C4-2B (cell line): ENCODE measurements around the gene MLKL.

ENCODE experiments used
- H3K27ac ChIP-seq: fragments of 450-650 bp; 2 replicates; pipeline ENCODE4 v1.5.1; 2017
- ZFX ChIP-seq: fragments of 450-650 bp; IDR thresholded peaks from 2 replicates; pipeline ENCODE4 v1.6.1; 2017
- TF ChIP-seq, protein P1 (sequence below): fragments of 450-650 bp; conservative IDR thresholded peaks from 2 replicates; pipeline ENCODE4 v1.5.1; 2017; ENCODE audit warnings: mild to moderate bottlenecking

MLKL gene

DNA sequence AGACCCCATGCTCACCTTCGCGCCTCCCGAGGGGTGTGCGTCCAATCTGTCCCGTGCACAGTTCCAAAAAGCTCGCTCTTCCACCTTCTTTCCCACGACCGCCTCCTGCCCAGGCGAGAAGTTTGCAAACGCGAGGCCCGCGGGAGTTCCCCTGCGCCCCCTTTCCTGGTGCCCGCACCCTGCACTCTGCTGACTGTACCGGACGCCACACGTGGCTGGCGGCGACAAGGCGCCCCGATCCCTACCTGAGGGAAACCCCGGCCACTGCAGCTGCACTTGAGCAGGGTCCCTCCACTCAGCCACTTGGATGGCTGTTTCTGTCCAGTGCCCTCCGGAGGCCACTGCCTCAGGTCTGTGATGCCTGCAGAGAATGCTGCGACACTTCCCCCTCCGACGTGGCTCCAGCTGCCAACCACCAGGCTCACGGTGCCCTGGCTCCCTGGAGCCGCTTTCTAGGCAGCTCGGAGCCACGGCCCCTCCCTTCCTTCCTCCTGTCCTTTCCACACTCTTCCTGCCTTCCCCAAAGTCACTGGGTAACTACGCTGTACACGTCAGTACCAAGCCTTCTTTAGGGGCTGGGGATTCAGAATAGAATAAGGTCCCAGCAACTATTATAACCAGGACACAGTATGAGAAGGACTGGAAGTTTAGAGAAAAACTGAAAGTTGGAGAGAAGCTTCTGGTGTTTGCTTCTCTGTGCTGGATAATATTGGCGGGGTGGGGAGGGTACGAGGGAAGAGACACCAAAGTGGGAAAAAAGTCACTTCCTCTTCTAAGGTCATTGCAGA lies at the start of gene MLKL:
MLKL (minus strand) TSS at position 425 of the 788 bp plus-strand sequence. CDS start 5,105 bp downstream, outside the sequence.
- peak within 1 kb of the TSS; percentile 76 for H3K27ac ChIP-seq

DNA sequence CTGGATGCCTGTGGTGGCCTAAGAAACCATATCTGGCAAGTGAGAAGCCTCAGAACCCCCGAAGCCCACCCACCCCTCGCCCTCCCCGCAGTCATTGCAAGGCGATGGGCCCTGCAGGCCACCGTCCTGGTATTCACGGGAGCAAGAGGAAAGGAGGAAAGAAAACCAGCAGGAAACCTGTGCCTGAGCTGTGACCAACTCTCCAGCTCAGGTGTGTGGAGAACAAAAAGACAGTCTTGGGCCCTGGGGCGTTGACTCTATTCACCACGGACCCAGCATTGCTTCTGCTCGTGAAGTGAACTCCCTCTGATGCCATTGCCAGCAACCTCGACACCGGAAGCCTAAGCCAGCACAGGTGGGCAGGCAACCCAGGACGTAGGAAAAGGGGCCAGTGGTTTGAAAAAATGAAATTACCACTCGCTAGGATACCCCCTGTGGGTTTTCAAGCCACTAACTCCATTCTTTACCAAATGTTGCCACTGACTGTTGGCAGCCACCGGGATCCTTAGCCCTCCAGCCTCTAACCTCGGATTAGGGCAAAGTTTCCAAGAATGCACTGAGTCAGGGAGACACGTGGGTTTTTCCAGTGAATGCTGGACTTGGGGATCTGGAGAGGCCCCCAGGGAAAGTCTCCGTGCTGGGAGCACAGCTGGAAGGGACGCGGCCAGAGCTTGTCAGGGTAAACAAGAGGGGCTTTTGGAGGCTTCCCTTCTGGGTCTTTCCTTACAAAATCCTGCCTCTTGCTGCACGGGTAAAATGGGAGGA lies 48.8 kb upstream of the MLKL start:
- H3K27ac ChIP-seq = no peak overlapping the region

More for the DNA sequence above, at the start of gene MLKL:
- no peak for TF ChIP-seq ZFX
- TF ChIP-seq, protein P1, sequence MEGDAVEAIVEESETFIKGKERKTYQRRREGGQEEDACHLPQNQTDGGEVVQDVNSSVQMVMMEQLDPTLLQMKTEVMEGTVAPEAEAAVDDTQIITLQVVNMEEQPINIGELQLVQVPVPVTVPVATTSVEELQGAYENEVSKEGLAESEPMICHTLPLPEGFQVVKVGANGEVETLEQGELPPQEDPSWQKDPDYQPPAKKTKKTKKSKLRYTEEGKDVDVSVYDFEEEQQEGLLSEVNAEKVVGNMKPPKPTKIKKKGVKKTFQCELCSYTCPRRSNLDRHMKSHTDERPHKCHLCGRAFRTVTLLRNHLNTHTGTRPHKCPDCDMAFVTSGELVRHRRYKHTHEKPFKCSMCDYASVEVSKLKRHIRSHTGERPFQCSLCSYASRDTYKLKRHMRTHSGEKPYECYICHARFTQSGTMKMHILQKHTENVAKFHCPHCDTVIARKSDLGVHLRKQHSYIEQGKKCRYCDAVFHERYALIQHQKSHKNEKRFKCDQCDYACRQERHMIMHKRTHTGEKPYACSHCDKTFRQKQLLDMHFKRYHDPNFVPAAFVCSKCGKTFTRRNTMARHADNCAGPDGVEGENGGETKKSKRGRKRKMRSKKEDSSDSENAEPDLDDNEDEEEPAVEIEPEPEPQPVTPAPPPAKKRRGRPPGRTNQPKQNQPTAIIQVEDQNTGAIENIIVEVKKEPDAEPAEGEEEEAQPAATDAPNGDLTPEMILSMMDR = no peak; the same call in none of the 2 replicates

DNA sequence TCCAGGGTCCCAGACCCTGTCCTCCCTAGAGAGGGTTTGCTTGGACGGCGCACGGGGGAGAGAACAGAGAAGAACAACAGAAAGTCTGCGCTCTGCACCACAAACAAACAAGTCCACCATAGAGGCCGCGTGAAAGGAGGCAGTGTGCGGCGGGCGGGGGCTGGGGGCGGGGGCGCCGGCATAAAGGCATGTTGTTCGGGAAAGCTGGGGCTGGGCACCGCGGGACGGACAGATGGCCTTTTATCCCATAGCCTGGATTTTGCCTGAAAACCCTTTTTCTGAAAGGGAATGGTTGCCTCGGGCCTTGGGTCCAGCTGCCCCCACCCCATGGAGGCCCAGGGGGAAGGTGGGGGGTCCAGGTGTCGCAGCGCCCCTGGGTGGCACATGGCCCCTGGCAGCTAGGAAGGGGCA lies 48.0 kb upstream of the MLKL start:
- no peak for TF ChIP-seq ZFX
- TF ChIP-seq, protein P1 = no peak

More for the DNA sequence above, 48.8 kb upstream of the MLKL start:
- no peak for TF ChIP-seq ZFX
- TF ChIP-seq, protein P1 = no peak

DNA sequence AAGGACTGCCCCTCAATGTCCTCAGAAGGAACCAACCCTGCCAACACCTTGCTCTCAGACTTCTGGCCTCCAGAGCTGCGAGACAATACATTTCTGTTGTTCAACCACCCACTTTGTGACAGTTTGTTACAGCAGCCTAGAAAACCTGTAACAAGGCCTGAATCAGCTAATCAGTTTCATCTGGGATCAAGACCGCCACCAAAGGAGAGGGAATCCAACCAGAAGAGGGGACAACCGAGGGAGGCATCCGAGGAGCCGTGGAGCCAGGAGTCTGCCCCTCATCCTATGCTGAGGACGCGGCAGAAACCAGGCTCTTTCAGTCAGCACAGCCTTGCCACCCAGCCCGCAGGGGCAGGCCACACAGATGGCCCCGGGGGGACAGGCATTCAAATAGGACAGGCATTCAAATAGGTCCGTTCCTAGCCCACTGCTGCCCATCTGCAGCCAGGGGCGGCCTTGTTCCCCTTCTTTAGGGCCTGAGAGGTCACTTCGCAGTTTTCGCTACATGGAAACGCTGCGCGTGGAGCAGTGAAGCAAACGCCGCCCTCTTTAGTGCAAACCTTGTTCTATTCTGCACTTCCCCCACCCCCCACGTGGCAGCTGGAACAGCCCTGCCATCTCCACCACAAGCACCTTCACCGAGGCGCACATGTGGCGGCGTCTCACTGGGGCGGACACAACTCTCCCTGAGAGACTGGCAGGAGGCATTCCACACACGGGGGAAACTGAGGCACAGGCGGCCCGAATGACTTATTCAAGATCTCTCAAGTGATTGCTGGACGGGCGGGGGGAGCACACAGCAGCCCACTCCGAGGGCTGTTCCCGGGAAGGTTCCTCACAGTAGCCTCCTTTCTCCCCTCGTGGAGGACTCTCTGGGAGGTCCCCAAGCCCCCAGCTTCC lies 47.3 kb upstream of the MLKL start:
- TF ChIP-seq ZFX = no peak
- TF ChIP-seq, protein P1 = no peak
- H3K27ac ChIP-seq = no peak overlapping the region

More for the DNA sequence above, 48.0 kb upstream of the MLKL start:
- no peak overlapping the region for H3K27ac ChIP-seq

DNA sequence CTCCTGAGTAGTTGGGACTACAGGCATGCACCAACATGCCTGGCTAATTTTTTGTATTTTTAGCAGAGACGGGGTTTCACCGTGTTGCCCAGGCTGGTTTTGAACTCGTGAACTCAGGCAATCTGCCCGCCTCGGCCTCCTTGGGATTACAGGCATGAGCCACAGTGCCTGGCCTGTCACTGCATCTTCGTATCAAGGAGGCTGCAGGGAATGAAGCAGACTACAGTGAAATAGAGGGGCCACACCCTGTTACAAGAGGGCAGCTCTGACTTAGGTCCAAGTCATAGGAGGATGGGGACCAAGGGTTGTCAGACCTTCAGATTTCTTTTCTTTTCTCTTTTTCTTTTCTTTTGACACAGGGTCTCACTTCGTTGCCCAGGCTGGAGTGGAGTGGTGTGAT lies 45.3 kb upstream of the MLKL start:
- H3K27ac ChIP-seq = no peak overlapping the region
- TF ChIP-seq, protein P1 = no peak
- no peak for TF ChIP-seq ZFX

DNA sequence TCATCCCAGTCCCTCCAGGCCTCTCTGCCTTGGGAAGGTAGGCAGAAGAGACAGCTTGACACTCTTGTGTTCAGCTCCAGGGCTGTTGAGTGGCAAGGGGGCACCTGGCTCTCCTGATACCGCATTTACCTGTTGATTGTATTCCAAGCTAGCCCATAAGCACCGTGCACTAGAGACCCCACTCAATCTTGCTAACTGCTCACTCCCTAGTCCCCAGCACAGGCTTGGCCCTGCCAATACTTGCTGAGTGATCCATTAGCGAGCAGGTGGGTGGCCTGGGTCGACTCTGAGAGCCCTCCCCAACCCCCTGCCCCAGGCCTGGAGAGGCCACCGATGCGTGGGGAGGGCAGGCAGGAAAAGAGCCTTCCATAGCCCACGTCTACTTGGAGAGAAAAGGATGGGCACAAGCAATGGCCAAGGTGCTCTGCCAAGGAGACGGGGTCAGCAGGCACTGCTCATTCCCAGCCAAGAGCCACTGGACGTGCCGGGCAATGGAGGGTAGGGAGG lies 44.5 kb upstream of the MLKL start:
- peak overlapping the region; percentile 81 for H3K27ac ChIP-seq
- TF ChIP-seq, protein P1 = no peak
